Caki2 (cell line): ENCODE measurements around the gene BAK1. TPM values are rescaled to one million over a fixed set of nuclear protein-coding genes. Genes with fewer than 3 reads are reported as not detected.
"Not testable (repeated sequence)": the region's sequence is repeated elsewhere in the genome, so short reads cannot be mapped to it uniquely, and the experiment has no call there.

Experiments used
- DNase-seq: peaks from one replicate; pipeline ENCODE4 v3.0.0-alpha.2; 2015; ENCODE audit warnings: low read depth
- in situ Hi-C: cut with HindIII; loops from 2 replicates; pipeline ENCODE4 v1.10.0; 2016; ENCODE audit warnings: low sequenced_read_pairs, low pct_unique_long_range_greater_than_20kb, mixed read lengths
- total RNA-seq: library from RNA; depleted of rRNA; stranded (reverse); fragments of >200 nt; shearing (Covaris generic); gene quantifications from 2 replicates; pipeline ENCODE4 v1.2.3, GENCODE V29; 2014; ENCODE audit warnings: low replicate concordance

Gene BAK1
- total RNA-seq, 1 experiment from 2014 or later, result 103 TPM

- DNase-seq, result no peak
- in situ Hi-C loops, result no loop called here
Observed at GRCh38 chr6:33610067-33610466, 30.0 kb upstream of the BAK1 start.

- DNase-seq, result peak; percentile 63
- in situ Hi-C loops, result no loop called here
Observed at GRCh38 chr6:33609528-33609927, 29.5 kb upstream of the BAK1 start.

- in situ Hi-C loops, result no loop called here
Observed at GRCh38 chr6:33609019-33609418, 28.9 kb upstream of the BAK1 start.

GRCh38 chr6:33607784-33608161, 27.7 kb upstream of the BAK1 start:
- in situ Hi-C loops, result no loop called here
- peak; percentile 68 for DNase-seq

More at GRCh38 chr6:33609019-33609418, 28.9 kb upstream of the BAK1 start:
- no peak for DNase-seq

- DNase-seq, result no peak
- in situ Hi-C loops, result no loop called here
Observed at GRCh38 chr6:33607126-33607783, 27.2 kb upstream of the BAK1 start.

- no peak for DNase-seq
- in situ Hi-C loops, result no loop called here
Observed at GRCh38 chr6:33606642-33607041, 26.6 kb upstream of the BAK1 start.

- DNase-seq, result peak; percentile 47
Observed at GRCh38 chr6:33604941-33605854, 25.1 kb upstream of the BAK1 start.

GRCh38 chr6:33602180-33602579, 22.1 kb upstream of the BAK1 start:
- in situ Hi-C loops, result no loop called here
- no peak for DNase-seq

More at GRCh38 chr6:33604941-33605854, 25.1 kb upstream of the BAK1 start:
- in situ Hi-C loops, result no loop called here

GRCh38 chr6:33600761-33601160, 20.7 kb upstream of the BAK1 start:
- in situ Hi-C loops, result no loop called here
- no peak for DNase-seq

- peak; percentile 94 for DNase-seq
- in situ Hi-C loops, result no loop called here
Observed at GRCh38 chr6:33599413-33599938, 19.4 kb upstream of the BAK1 start.

GRCh38 chr6:33597551-33598322, 17.7 kb upstream of the BAK1 start:
- no peak for DNase-seq
- in situ Hi-C loops, result no loop called here

GRCh38 chr6:33596894-33597293, 16.8 kb upstream of the BAK1 start:
- DNase-seq, result not testable (repeated sequence)

GRCh38 chr6:33595001-33595846, 15.1 kb upstream of the BAK1 start:
- DNase-seq, result peak; percentile 59
- in situ Hi-C loops, result no loop called here

More at GRCh38 chr6:33596894-33597293, 16.8 kb upstream of the BAK1 start:
- in situ Hi-C loops, result not testable (repeated sequence)

- no peak for DNase-seq
- in situ Hi-C loops, result no loop called here
Observed at GRCh38 chr6:33593414-33593727, 13.3 kb upstream of the BAK1 start.

- peak; percentile 91 for DNase-seq
- in situ Hi-C loops, result no loop called here
Observed at GRCh38 chr6:33592595-33593413, 12.7 kb upstream of the BAK1 start.

- in situ Hi-C loops, result no loop called here
- no peak for DNase-seq
Observed at GRCh38 chr6:33592280-33592594, 12.2 kb upstream of the BAK1 start.

- in situ Hi-C loops, result no loop called here
- no peak for DNase-seq
Observed at GRCh38 chr6:33591424-33592032, 11.5 kb upstream of the BAK1 start.
